ENCODE measurements around the gene AMMECR1L. TPM values are rescaled to one million over a fixed set of nuclear protein-coding genes. Genes with fewer than 3 reads are reported as not detected.

AMMECR1L gene
- polyA plus RNA-seq, 1 experiment = 15.3 TPM

DNA sequence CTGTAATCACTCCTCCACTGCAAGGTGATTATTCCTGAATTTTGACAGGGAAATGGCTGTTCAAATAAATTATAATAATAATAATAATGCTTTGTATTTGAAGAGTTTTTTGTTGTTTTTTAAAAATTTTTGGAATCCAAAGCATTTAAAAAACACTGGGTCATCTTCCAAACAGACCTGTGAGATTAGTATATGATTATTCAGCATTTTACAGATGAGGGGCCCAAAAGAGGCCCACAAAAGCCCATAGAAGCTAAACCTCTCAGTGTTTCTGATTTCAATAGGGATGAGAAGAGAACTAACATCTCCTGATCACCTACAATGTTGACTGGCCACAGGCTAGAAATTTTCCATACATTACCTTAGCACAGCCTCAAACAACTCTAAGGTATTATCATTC, 19.8 kb downstream of the AMMECR1L start:
- CTCF ChIA-PET = no interaction called here
- Histone ChIP-seq H3K27me3 (ENCODE audit: control insufficient read depth, insufficient read depth, low read length) (no peaks in the 10 kb centered on the region), H3K4me3 (ENCODE audit: low read depth, low read length) (no peak overlapping the region), H3K9me3 (ENCODE audit: control insufficient read depth, insufficient read depth, low read length) (no peaks in the 10 kb centered on the region), H3K27ac (ENCODE audit: low read depth, low read length) (no peak overlapping the region)
- DNase-seq (ENCODE audit: low read depth, low spot score) = no peak
- TF ChIP-seq, protein P1, sequence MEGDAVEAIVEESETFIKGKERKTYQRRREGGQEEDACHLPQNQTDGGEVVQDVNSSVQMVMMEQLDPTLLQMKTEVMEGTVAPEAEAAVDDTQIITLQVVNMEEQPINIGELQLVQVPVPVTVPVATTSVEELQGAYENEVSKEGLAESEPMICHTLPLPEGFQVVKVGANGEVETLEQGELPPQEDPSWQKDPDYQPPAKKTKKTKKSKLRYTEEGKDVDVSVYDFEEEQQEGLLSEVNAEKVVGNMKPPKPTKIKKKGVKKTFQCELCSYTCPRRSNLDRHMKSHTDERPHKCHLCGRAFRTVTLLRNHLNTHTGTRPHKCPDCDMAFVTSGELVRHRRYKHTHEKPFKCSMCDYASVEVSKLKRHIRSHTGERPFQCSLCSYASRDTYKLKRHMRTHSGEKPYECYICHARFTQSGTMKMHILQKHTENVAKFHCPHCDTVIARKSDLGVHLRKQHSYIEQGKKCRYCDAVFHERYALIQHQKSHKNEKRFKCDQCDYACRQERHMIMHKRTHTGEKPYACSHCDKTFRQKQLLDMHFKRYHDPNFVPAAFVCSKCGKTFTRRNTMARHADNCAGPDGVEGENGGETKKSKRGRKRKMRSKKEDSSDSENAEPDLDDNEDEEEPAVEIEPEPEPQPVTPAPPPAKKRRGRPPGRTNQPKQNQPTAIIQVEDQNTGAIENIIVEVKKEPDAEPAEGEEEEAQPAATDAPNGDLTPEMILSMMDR (IDR thresholded peaks at IDR 0.05; ENCODE audit: low read depth, low read length) = no peak
- POLR2A ChIA-PET = no interaction called here

DNA sequence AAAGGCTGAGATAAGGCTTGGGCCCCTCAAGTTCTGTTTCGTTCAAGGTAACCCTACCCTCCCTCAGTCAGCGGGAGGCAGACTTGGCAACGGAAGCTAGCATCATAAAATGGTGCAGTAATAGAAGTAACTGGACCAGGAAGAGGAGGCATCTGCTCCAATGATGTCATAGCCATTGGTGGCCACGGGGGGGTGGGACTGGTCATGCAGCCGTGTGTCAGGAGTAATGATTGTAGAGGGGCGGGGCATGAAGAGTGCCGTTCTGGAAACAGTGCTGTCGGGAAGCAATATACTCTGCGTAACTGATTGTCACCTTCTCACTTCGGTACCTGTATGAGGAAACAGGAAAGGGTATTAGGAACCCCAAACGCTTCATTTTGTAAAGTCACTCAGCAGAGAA, 20.9 kb downstream of the AMMECR1L start:
- no peaks in the 10 kb centered on the region for H3K9me3 ChIP-seq (ENCODE audit: control insufficient read depth, insufficient read depth, low read length)
- TF ChIP-seq, protein P1 (IDR thresholded peaks at IDR 0.05; ENCODE audit: low read depth, low read length) = no peak
- no peaks in the 10 kb centered on the region for H3K27me3 ChIP-seq (ENCODE audit: control insufficient read depth, insufficient read depth, low read length)
- no peak overlapping the region for H3K27ac ChIP-seq (ENCODE audit: low read depth, low read length)
- no peak for DNase-seq (ENCODE audit: low read depth, low spot score)
- H3K4me3 ChIP-seq (ENCODE audit: low read depth, low read length) = no peak overlapping the region
- CTCF ChIA-PET = no interaction called here
- POLR2A ChIA-PET = no interaction called here

DNA sequence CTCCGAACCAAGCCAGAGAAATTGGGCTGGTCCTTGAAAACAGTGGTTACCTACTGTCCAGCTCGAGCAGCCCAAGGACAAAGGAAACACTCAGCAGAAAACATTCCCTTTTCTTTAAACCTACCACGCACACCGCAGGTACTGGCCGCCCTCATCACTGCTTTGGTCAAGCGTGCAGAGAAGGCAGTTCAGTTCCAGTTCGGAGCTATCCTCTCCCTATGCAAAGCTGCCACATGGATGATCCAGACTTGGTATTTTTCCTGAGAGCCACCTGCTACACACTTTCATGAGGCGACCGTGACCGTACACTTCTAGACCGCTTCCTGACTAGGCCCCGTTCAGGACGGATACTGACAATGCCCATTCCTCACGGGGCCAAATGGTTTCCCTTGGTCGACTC, 23.5 kb downstream of the AMMECR1L start:
- H3K27me3 ChIP-seq (ENCODE audit: control insufficient read depth, insufficient read depth, low read length) = no peaks in the 10 kb centered on the region
- DNase-seq (ENCODE audit: low read depth, low spot score) = no peak
- POLR2A ChIA-PET = interaction anchor here (0.6 kb wide), 1 partner anchor 14 kb away, joined by 3 read pairs; no protein-coding TSS in a partner anchor
- CTCF ChIA-PET = no interaction called here
- H3K27ac ChIP-seq (ENCODE audit: low read depth, low read length) = no peak overlapping the region
- TF ChIP-seq, protein P1 (IDR thresholded peaks at IDR 0.05; ENCODE audit: low read depth, low read length) = no peak
- H3K4me3 ChIP-seq (ENCODE audit: low read depth, low read length) = no peak overlapping the region
- H3K9me3 ChIP-seq (ENCODE audit: control insufficient read depth, insufficient read depth, low read length) = no peaks in the 10 kb centered on the region

DNA sequence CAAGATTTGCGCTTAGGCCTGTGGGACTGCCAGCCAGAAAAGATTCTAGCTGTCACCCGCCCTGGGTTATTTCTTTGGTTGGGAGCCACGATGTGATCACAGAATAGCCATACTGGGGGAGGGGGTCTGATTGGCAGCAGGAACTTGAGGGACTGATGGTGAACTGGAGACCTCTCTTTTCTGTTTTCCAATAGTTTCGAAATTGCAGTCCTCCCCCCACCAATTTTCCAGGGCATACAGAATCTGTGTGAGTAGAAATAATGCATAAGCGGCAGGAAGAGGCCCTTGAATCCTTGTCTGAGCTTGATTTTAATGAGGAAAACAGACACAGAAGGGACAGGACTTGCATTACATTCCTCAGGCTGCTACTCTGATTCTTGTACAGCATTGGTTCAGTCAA, 25.6 kb downstream of the AMMECR1L start:
- no peak overlapping the region for H3K27ac ChIP-seq (ENCODE audit: low read depth, low read length)
- no peak for DNase-seq (ENCODE audit: low read depth, low spot score)
- H3K27me3 ChIP-seq (ENCODE audit: control insufficient read depth, insufficient read depth, low read length) = no peaks in the 10 kb centered on the region
- POLR2A ChIA-PET = interaction anchor here (0.6 kb wide), 1 partner anchor 31 kb away, joined by 7 read pairs; no protein-coding TSS in a partner anchor
- TF ChIP-seq, protein P1 (IDR thresholded peaks at IDR 0.05; ENCODE audit: low read depth, low read length) = no peak
- H3K9me3 ChIP-seq (ENCODE audit: control insufficient read depth, insufficient read depth, low read length) = no peaks in the 10 kb centered on the region
- H3K4me3 ChIP-seq (ENCODE audit: low read depth, low read length) = no peak overlapping the region
- CTCF ChIA-PET = no interaction called here

DNA sequence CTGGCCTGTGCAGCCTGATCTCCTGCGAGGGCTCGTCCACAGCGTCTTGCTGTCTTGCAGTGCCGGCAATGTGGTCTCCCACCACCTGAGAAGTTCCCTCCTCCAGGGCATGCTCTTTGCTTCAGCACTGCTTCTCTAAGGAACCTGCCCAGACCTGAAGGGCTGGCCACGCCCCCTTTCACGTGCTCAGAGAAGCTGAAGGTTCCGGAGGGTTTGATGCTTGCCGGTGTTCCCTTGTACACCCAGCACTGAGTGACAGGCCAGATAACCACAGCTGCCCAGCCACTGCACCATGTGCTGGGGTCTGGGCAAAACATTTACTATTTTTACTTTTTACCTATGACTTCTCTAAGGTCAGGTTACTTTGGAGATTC, 26.1 kb downstream of the AMMECR1L start:
- TF ChIP-seq, protein P1 (IDR thresholded peaks at IDR 0.05; ENCODE audit: low read depth, low read length) = no peak
- no peak for DNase-seq (ENCODE audit: low read depth, low spot score)
- Histone ChIP-seq H3K4me3 (ENCODE audit: low read depth, low read length) (no peak overlapping the region), H3K27me3 (ENCODE audit: control insufficient read depth, insufficient read depth, low read length) (no peaks in the 10 kb centered on the region), H3K9me3 (ENCODE audit: control insufficient read depth, insufficient read depth, low read length) (no peaks in the 10 kb centered on the region), H3K27ac (ENCODE audit: low read depth, low read length) (no peak overlapping the region)
- POLR2A ChIA-PET = interaction anchor here (0.6 kb wide), 1 partner anchor 231 kb away, joined by 3 read pairs; the partner anchor contains the start of gene UGGT1
- CTCF ChIA-PET = no interaction called here

Data from AG04450 (cell line).